ENCODE data around the gene NTSR1. TPM values are rescaled to one million over a fixed set of nuclear protein-coding genes. Genes with fewer than 3 reads are reported as not detected.

The NTSR1 gene
- not detected in 2 replicates for total RNA-seq
- total RNA-seq (2013) = not detected
- polyA plus RNA-seq = not detected in 2 replicates
- not detected in 2 replicates for polyA minus RNA-seq

DNA sequence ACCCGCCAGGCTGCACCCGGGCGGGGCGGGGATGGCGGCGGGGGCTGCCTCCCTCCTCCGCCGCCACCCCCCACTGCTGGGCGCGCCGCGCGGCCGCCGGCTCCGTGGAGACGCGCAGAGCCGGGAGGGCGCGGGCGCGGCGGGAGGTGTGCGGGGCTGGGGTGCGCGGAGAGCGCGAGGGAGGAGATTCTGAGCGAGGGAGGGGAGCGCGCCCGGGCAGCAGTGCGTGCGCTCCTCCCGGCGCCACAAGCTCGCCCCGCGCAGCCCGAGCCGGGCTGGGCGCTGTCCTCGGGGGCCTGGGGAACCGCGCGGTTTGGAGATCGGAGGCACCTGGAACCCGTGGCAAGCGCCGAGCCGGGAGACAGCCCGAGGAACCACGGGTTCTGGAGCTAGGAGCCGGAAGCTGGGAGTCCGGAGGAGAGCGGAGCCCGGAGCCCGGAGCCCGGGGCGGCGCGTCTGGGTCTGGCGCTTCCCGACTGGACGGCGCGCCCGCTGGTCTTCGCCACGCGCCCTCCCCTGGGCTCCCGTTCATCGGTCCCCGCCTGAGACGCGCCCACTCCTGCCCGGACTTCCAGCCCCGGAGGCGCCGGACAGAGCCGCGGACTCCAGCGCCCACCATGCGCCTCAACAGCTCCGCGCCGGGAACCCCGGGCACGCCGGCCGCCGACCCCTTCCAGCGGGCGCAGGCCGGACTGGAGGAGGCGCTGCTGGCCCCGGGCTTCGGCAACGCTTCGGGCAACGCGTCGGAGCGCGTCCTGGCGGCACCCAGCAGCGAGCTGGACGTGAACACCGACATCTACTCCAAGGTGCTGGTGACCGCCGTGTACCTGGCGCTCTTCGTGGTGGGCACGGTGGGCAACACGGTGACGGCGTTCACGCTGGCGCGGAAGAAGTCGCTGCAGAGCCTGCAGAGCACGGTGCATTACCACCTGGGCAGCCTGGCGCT, at the start of gene NTSR1:
NTSR1 (plus strand) TSS at position 246 of the 946 bp plus-strand sequence; CDS start at position 618, 372 bp downstream.
- intact Hi-C loops (cut with micrococcal nuclease) = no loop called here
- CTCF ChIA-PET = no interaction called here
- no peak for DNase-seq
- H2AFZ ChIP-seq (ENCODE audit: insufficient read depth, low read depth, low read length, poor library complexity, severe bottlenecking) = no peak within 1 kb of the TSS
- H3K27me3 ChIP-seq (replicated peaks in 1 of 4; ENCODE audit: control extremely low read depth in 1 of 4, control insufficient read depth in 3 of 4, insufficient read depth in 4 of 4, low read length in 3 of 4) = peaks cover 0 to 35% (median 11%) of the 10 kb centered on the region in 4 experiments
- Mint-ChIP-seq H3K27me3 (peaks cover 44% of the 10 kb centered on the region), H3K9me3 (ENCODE audit: insufficient read depth) (no peaks in the 10 kb centered on the region), H3K4me1 (peaks cover 2% of the 10 kb centered on the region), H3K27ac (no peak within 1 kb of the TSS), H3K4me3 (no peak within 1 kb of the TSS)
- H3K9ac ChIP-seq (ENCODE audit: low read length) = no peak within 1 kb of the TSS
- ATAC-seq (ENCODE audit: low read depth) = no peak
- H3K27ac ChIP-seq (ENCODE audit: low read length in 2 of 2) = no peak within 1 kb of the TSS
- TF ChIP-seq EZH2 (IDR thresholded peaks at IDR 0.05; ENCODE audit: borderline replicate concordance, insufficient read depth, low read depth, low read length, poor library complexity, severe bottlenecking) = no peak
- TF ChIP-seq, protein P1, sequence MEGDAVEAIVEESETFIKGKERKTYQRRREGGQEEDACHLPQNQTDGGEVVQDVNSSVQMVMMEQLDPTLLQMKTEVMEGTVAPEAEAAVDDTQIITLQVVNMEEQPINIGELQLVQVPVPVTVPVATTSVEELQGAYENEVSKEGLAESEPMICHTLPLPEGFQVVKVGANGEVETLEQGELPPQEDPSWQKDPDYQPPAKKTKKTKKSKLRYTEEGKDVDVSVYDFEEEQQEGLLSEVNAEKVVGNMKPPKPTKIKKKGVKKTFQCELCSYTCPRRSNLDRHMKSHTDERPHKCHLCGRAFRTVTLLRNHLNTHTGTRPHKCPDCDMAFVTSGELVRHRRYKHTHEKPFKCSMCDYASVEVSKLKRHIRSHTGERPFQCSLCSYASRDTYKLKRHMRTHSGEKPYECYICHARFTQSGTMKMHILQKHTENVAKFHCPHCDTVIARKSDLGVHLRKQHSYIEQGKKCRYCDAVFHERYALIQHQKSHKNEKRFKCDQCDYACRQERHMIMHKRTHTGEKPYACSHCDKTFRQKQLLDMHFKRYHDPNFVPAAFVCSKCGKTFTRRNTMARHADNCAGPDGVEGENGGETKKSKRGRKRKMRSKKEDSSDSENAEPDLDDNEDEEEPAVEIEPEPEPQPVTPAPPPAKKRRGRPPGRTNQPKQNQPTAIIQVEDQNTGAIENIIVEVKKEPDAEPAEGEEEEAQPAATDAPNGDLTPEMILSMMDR (IDR thresholded peaks at IDR 0.05) = no peak
- no peak within 1 kb of the TSS for H3K4me3 ChIP-seq (ENCODE audit: control extremely low read depth in 1 of 5, extremely low read depth in 1 of 5, insufficient read depth in 1 of 5, low read depth in 2 of 5, low read length in 4 of 5)
- POLR2A ChIA-PET = no interaction called here
- no peaks in the 10 kb centered on the region for H4K20me1 ChIP-seq (ENCODE audit: control insufficient read depth, insufficient read depth, low read length, poor library complexity, severe bottlenecking)
- 15% methylated on average over 123 of the region's 124 CpGs for WGBS (ENCODE audit: insufficient coverage)
- H3K36me3 ChIP-seq (replicated peaks in 1 of 2; ENCODE audit: control extremely low read depth in 1 of 2, control insufficient read depth in 1 of 2, extremely low read depth in 1 of 2, insufficient read depth in 2 of 2, low read length in 1 of 2) = no peaks in the 10 kb centered on the region
- no peaks in the 10 kb centered on the region for H3K79me2 ChIP-seq (ENCODE audit: control insufficient read depth, insufficient read depth, low read length)
- H3K9me3 ChIP-seq (ENCODE audit: control extremely low read depth in 1 of 3, control insufficient read depth in 2 of 3, insufficient read depth in 1 of 3, low read length in 2 of 3) = no peaks in the 10 kb centered on the region
- peaks cover 0 to 4% of the 10 kb centered on the region in 2 donors for H3K4me1 ChIP-seq (ENCODE audit: control insufficient read depth in 2 of 2, insufficient read depth in 2 of 2, low read length in 2 of 2)
- peak within 1 kb of the TSS; percentile 8 for H3K4me2 ChIP-seq (replicated peaks; ENCODE audit: low read depth, low read length, poor library complexity, severe bottlenecking)

Measured in B cell (primary cell).